GM19351 (cell line): Measurements from ENCODE around the gene ZFP64.

ENCODE experiments used
- ATAC-seq: cut with Tn5 transposase; IDR thresholded peaks from one replicate; pipeline ENCODE4 v1.9.1; 2021; ENCODE audit warnings: mild to moderate bottlenecking, moderate library complexity; ENCODE audit not compliant: unreplicated experiment

The ZFP64 gene

DNA sequence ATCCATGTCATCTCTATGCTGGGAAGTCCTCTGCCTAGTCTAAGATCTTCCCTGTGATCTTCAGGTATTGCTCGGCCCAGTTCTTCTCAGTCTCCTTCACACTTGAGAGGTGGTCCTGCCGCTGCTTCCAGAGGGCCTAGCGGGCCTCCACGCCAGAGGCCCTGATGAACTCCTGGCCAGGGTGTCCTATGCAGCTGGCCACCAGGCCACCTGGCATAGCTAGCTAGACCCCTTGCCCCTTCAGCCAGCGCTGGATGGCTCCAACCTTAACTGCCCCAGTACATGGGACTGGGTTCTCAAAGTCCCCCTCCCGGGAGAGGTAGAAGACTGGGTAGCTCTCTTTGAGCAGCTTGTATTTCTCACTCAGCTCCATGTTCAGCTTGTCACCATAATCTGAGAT, 81.1 kb downstream of the ZFP64 start:
- ATAC-seq: no peak

- ATAC-seq: no peak
Measured at GRCh38 chr20:52105442-52106422, 85.8 kb downstream of the ZFP64 start.

- no peak for ATAC-seq
Measured at GRCh38 chr20:52104546-52105441, 86.8 kb downstream of the ZFP64 start.

- ATAC-seq: no peak
Measured at GRCh38 chr20:52103913-52104545, 87.5 kb downstream of the ZFP64 start.

- no peak for ATAC-seq
Measured at GRCh38 chr20:52103335-52103912, 88.2 kb downstream of the ZFP64 start.

DNA sequence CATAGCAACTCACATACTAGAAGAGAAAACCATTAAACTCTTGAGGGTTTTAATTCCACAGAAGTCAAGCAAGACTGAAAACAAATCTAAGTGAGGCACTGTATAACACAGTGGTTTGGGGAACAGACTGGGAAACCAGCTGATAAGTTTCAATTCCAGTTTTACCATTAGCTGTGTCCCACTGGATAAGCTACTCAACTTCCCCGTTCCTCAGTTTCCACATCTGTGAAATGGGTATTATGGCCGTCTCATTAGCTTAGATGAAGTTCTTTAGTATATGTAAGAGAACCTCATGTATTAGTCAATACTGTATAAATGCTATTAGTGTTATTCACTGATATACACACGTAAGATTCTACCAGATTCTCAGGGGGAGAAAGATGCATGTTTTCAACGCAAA, 89.0 kb downstream of the ZFP64 start:
- no peak for ATAC-seq

DNA sequence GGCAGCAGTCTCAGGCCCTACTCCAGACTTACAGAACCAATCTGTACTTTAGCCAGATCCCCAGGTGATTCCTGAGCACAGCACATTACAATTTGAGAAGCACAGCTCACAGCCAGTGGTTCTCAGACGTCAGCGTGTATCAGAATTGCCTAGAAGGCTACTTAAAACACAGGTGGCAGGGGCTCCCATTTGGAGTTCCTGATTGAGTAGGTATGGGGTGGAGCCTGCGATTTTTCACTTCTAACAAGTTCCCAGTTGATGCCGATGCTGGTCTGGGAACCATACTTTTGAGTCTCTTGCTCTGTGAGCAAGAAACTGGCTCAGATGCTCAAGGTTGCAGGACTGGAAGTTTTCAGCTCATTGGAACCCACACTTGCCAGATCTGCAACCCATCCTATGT, 89.5 kb downstream of the ZFP64 start:
- ATAC-seq: no peak
